Central memory CD4-positive, alpha-beta T cell (primary cell): Measurements from ENCODE around the gene DMBX1.

Experiments
- DNase-seq: peaks from one replicate; pipeline ENCODE4 v3.0.0; 2022

Gene DMBX1

DNA sequence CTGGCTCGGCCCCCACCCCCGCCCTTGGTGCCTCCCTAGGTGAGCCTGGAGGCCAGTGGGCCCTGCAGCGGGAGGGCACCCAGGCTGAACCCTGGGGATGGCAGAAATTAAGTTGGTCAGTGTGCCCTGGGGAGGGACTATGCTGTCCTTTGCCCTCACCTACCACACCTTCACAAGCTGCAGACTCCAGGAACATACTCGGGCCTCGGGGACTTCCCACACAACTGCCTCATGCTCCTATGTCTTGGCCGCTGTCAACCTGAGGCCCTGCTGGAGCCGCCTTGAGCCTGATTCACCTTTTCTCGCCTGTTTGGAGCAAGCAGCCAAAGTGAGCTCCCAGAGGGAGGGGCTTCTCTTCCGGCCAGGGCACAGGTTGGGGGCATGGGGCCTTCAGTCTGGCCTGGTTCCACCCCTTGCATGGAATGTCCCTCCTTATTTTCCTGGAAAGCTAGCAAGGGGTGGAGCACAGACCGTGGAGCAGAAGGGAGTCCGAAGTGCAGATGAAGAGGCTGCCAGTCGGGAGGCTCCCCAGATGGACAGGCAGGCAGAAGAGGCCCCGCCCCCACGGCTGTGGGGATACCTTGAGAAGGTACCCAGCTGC is 37.2 kb downstream of the DMBX1 start:
- no peak for DNase-seq

DNA sequence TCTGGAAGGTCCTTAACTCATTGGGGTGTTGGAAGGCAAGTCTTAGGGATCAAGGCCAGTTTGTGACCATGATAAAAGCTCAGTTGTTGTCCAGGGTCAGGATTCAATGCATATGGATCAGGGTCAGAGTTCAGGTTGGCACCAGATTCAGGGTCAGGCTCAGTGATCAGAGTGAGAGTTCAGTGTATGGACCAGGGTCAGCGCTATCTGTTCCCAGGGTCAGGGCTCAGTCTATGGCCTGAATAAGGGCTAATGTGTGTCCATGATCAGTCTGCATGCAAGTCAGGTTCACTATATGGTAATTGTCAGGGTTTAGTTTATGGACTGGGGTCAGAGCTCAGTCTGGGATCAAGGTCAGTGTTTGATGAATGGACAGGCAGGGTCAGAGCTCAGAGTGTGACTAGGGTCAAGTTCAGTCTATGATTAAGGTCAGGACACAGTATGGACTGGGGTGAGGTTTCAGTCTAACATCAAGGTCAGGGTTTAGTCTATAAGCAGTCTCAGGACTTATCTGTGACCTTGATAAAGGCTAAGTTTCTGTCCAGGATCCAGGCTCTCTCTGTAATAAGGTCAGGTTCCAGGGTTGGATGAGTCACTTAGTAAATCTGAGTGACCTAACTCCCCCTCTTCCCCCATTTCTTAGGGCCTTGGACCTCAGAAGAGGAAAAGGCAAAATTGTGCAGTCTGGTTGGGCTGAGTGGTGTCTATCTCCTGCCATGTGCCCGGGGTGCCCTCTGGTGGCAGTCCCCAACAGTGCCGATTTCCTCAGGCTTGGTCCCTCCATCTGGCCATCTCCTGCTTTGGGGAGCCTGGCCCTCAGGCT is 38.0 kb downstream of the DMBX1 start:
- peak; percentile 54 for DNase-seq

GRCh38 chr1:46528297-46528955 is 38.8 kb downstream of the DMBX1 start:
- DNase-seq, result no peak

- DNase-seq, result no peak
Observed at GRCh38 chr1:46529031-46529630, 39.5 kb downstream of the DMBX1 start.

DNA sequence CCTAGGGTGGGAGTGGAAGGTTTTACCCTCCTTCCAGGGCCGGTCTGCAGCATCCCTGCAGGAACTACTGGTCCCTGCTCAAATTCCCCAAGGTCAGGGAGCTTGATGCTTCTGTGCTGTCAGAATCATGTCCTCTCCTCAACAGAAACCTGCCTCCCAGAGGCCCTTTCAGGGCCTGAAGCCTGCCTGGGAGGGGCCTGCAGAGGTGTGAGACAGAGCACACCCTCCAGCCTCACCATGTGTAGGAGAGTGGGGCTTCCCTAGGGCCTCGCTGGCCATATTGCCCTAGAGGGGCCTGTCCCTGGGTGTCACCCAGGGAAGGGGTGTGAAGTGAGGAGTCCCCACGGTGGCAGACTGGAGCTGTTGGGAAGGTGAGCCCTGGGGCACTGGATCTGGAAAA is 40.7 kb downstream of the DMBX1 start:
- DNase-seq, result no peak

GRCh38 chr1:46530791-46531409 is 41.3 kb downstream of the DMBX1 start:
- DNase-seq, result no peak

GRCh38 chr1:46532095-46532494 is 42.5 kb downstream of the DMBX1 start:
- no peak for DNase-seq

- peak; percentile 57 for DNase-seq
Observed at GRCh38 chr1:46532498-46533178, 43.0 kb downstream of the DMBX1 start.

DNA sequence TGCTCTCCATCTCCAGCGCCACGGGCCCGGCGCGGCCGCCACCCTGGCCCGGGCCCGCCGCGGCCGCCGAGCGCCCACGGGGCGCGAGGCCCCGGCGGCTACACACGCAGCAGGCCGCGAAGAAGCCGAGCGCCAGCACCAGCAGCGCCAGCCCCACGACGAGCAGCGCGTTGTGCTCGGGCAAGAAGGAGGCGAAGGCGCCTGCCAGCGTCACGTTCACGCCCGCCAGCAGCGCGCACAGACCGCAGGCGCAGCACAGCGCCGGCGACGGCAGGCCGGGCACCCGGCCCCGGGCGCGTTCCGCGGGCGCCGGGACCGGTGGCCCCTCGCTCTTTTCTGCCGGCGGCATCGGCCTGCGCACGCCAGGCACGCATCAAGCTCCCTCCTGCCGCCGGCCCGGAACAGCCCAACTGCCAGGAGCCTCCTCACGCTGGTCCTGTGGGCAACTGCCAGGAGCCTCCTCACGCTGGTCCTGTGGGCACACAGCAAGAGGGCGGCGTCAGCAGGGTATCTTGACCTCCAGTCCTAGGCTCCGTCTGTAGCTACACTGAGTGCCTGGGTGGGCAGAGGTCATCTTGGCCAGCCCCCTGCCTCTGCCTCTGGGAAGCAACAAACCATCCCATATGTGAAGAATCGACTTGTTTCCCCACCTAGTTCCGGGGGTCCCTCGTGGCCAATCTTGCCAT is 43.7 kb downstream of the DMBX1 start:
- peak; percentile 49 for DNase-seq

GRCh38 chr1:46535063-46535462 is 45.4 kb downstream of the DMBX1 start:
- DNase-seq, result no peak

DNA sequence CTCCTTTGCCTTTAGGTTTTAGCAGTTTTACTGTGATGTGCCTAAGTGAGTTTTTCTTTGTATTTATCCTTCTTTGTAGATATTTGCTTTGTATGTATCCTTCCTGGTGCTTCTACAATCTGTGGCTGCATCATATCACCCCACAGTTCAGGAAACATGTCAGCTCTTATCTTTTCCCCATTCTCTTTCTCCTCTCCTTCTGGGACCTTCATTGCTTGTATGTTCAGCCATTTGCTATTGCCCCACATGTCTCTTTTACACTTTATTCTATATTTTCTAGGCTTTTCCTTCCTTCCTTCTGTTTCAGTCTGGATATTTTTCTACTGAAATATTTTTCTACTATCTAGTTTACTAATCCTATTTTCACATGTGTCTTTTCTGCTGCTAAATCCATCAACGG is 46.9 kb downstream of the DMBX1 start:
- DNase-seq, result no peak

GRCh38 chr1:46537651-46538050 is 48.0 kb downstream of the DMBX1 start:
- DNase-seq, result no peak

GRCh38 chr1:46538147-46538546 is 48.5 kb downstream of the DMBX1 start:
- DNase-seq, result no peak
